Activated CD4-positive, CD25-positive, alpha-beta regulatory T cell treated with anti-CD3 and anti-CD28 coated beads, Interleukin-2, amount 50 U/mL, for 72 hours (primary cell): ENCODE results near the gene NELL1.

ENCODE experiments used
- DNase-seq: peaks from one replicate; pipeline ENCODE4 v3.0.0; 2021

Gene NELL1

GRCh38 chr11:20990447-20990846, 321.1 kb downstream of the NELL1 start:
- DNase-seq: no peak

- no peak for DNase-seq
Observed at GRCh38 chr11:20991471-20991870, 322.1 kb downstream of the NELL1 start.

- DNase-seq: no peak
Observed at GRCh38 chr11:21007297-21007696, 337.9 kb downstream of the NELL1 start.

GRCh38 chr11:21018248-21018647, 348.9 kb downstream of the NELL1 start:
- DNase-seq: no peak

- DNase-seq: no peak
Observed at GRCh38 chr11:21026685-21027084, 357.3 kb downstream of the NELL1 start.

- DNase-seq: no peak
Observed at GRCh38 chr11:21037850-21038249, 368.5 kb downstream of the NELL1 start.

GRCh38 chr11:21038801-21039200, 369.4 kb downstream of the NELL1 start:
- no peak for DNase-seq

- no peak for DNase-seq
Observed at GRCh38 chr11:21040630-21041029, 371.2 kb downstream of the NELL1 start.

- no peak for DNase-seq
Observed at GRCh38 chr11:21048626-21049025, 379.2 kb downstream of the NELL1 start.

GRCh38 chr11:21053466-21053865, 384.1 kb downstream of the NELL1 start:
- no peak for DNase-seq

- no peak for DNase-seq
Observed at GRCh38 chr11:21056644-21057043, 387.3 kb downstream of the NELL1 start.

- no peak for DNase-seq
Observed at GRCh38 chr11:21059879-21060278, 390.5 kb downstream of the NELL1 start.

GRCh38 chr11:21066030-21066429, 396.6 kb downstream of the NELL1 start:
- no peak for DNase-seq

GRCh38 chr11:21068886-21069285, 399.5 kb downstream of the NELL1 start:
- DNase-seq: no peak

GRCh38 chr11:21069909-21070308, 400.5 kb downstream of the NELL1 start:
- no peak for DNase-seq

GRCh38 chr11:21072558-21072957, 403.2 kb downstream of the NELL1 start:
- no peak for DNase-seq

- DNase-seq: no peak
Observed at GRCh38 chr11:21082853-21083252, 413.5 kb downstream of the NELL1 start.

GRCh38 chr11:21088930-21089329, 419.5 kb downstream of the NELL1 start:
- DNase-seq: no peak

- no peak for DNase-seq
Observed at GRCh38 chr11:21104641-21105040, 435.3 kb downstream of the NELL1 start.

GRCh38 chr11:21105196-21105917, 436.0 kb downstream of the NELL1 start:
- no peak for DNase-seq

GRCh38 chr11:21109341-21109740, 440.0 kb downstream of the NELL1 start:
- no peak for DNase-seq

GRCh38 chr11:21110415-21110814, 441.0 kb downstream of the NELL1 start:
- no peak for DNase-seq

GRCh38 chr11:21113876-21114275, 444.5 kb downstream of the NELL1 start:
- no peak for DNase-seq

GRCh38 chr11:21116009-21116408, 446.6 kb downstream of the NELL1 start:
- DNase-seq: no peak

- no peak for DNase-seq
Observed at GRCh38 chr11:21119411-21119810, 450.0 kb downstream of the NELL1 start.
